Limb (tissue), 2 donors: ENCODE results near the gene CENPX.

Experiments used
- DNase-seq, 2 donors: peaks; one replicate each; pipeline ENCODE4 v3.0.0-alpha.2; 2016; ENCODE audit errors: extremely low spot score in 2 of 2

CENPX gene

GRCh38 chr17:82055023-82055964 lies 32.6 kb upstream of the CENPX start:
- DNase-seq = no peak

GRCh38 chr17:82054351-82055022 lies 31.8 kb upstream of the CENPX start:
- no peak for DNase-seq

GRCh38 chr17:82053556-82054263 lies 31.0 kb upstream of the CENPX start:
- DNase-seq = no peak

- no peak for DNase-seq
These were observed 30.5 kb upstream of the CENPX start for GRCh38 chr17:82053130-82053529.

- no peak for DNase-seq
These were observed 30.0 kb upstream of the CENPX start for GRCh38 chr17:82052638-82053059.

GRCh38 chr17:82051776-82052637 lies 29.3 kb upstream of the CENPX start, which contains the start of the genes GPS1 and RFNG:
TSS of gene GPS1 (plus strand) at chr17:82051898. CDS start at chr17:82051932, 34 bp downstream.
TSS of gene RFNG (minus strand) at chr17:82051811. CDS start at chr17:82051766, 45 bp downstream.
- peak; percentile 57 to 87 for DNase-seq

- DNase-seq = no peak
These were observed 28.3 kb upstream of the CENPX start for GRCh38 chr17:82050761-82051641.

- DNase-seq = no peak
These were observed 27.6 kb upstream of the CENPX start for GRCh38 chr17:82050152-82050760.

- DNase-seq = no peak
These were observed 26.9 kb upstream of the CENPX start for GRCh38 chr17:82049521-82049971.

GRCh38 chr17:82049106-82049505 lies 26.4 kb upstream of the CENPX start:
- no peak for DNase-seq

- no peak for DNase-seq
These were observed 25.9 kb upstream of the CENPX start for GRCh38 chr17:82048571-82048971.

- DNase-seq = no peak
These were observed 25.4 kb upstream of the CENPX start for GRCh38 chr17:82047914-82048570.

GRCh38 chr17:82047379-82047778 lies 24.7 kb upstream of the CENPX start:
- no peak for DNase-seq

- no peak for DNase-seq
These were observed 24.2 kb upstream of the CENPX start for GRCh38 chr17:82046903-82047302.

GRCh38 chr17:82045936-82046484 lies 23.3 kb upstream of the CENPX start:
- DNase-seq = no peak

- DNase-seq = no peak
These were observed 20.8 kb upstream of the CENPX start for GRCh38 chr17:82043507-82043906.

- no peak for DNase-seq
These were observed 20.0 kb upstream of the CENPX start for GRCh38 chr17:82042649-82043048.

- no peak for DNase-seq
These were observed 18.6 kb upstream of the CENPX start for GRCh38 chr17:82041144-82041814.
